ENCODE measurements around the gene CTRL.

GRCh38 chr16:67884684-67885083 lies 47.0 kb downstream of the CTRL start, which contains the start of gene NRN1L:
- TF ChIP-seq CTCF (IDR thresholded peaks at IDR 0.05) (no peak), POLR2A (IDR thresholded peaks at IDR 0.05) (no peak), POLR2AphosphoS5 (IDR thresholded peaks at IDR 0.05; ENCODE audit: insufficient read depth in 1 of 2, low read depth in 1 of 2) (peak; percentile 27 to 51)

Measured in vagina (tissue), 2 donors.